CD4-positive, alpha-beta T cell treated with Interleukin-15 for 1 hour (primary cell): ENCODE data around the gene ALDH3B1.

Experiments used
- DNase-seq: peaks from one replicate; pipeline ENCODE4 v3.0.0-alpha.2; 2020

ALDH3B1 gene

GRCh38 chr11:67998150-67999045 lies 11.7 kb upstream of the ALDH3B1 start:
- DNase-seq = no peak

- no peak for DNase-seq
Measured at GRCh38 chr11:67999201-67999629, 10.9 kb upstream of the ALDH3B1 start.

GRCh38 chr11:67999704-68000103 lies 10.4 kb upstream of the ALDH3B1 start:
- DNase-seq = no peak

GRCh38 chr11:68002575-68002937 lies 7.6 kb upstream of the ALDH3B1 start:
- DNase-seq = peak; percentile 35

GRCh38 chr11:68002938-68003845 lies 6.9 kb upstream of the ALDH3B1 start:
- peak; percentile 68 for DNase-seq

- DNase-seq = peak; percentile 86
Measured at GRCh38 chr11:68003846-68004550, 6.1 kb upstream of the ALDH3B1 start, which contains the start of gene UNC93B1. TSS of gene UNC93B1 (minus strand) at chr11:68004097. CDS start at chr11:68004043, 54 bp downstream.

- DNase-seq = no peak
Measured at GRCh38 chr11:68004551-68005335, 5.4 kb upstream of the ALDH3B1 start.

- DNase-seq = no peak
Measured at GRCh38 chr11:68006606-68007166, 3.4 kb upstream of the ALDH3B1 start.

GRCh38 chr11:68007498-68008380 lies 2.4 kb upstream of the ALDH3B1 start:
- no peak for DNase-seq

- DNase-seq = no peak
Measured at GRCh38 chr11:68008381-68009337, 1.5 kb upstream of the ALDH3B1 start.

GRCh38 chr11:68009391-68010089 lies 587 bp upstream of the ALDH3B1 start:
- DNase-seq = no peak

- no peak for DNase-seq
Measured at GRCh38 chr11:68011051-68011943, 1.2 kb downstream of the ALDH3B1 start.

GRCh38 chr11:68012044-68012842 lies 2.1 kb downstream of the ALDH3B1 start:
- DNase-seq = no peak

- DNase-seq = no peak
Measured at GRCh38 chr11:68012843-68013610, 2.9 kb downstream of the ALDH3B1 start.

- no peak for DNase-seq
Measured at GRCh38 chr11:68013611-68014156, 3.6 kb downstream of the ALDH3B1 start.
